GM06990 (cell line): ENCODE results near the gene TOM1L1.

Experiments used
- DNase-seq: peaks from one replicate; pipeline ENCODE4 v3.0.0-alpha.2; 2011; ENCODE audit not compliant: insufficient read length; ENCODE audit errors: extremely low read depth
- H3K27me3 ChIP-seq: replicated peaks from 2 replicates; pipeline ENCODE4 v1.6.0; 2011; ENCODE audit warnings: low read length; ENCODE audit not compliant: control insufficient read depth, insufficient read depth
- H3K36me3 ChIP-seq: 2 replicates; pipeline ENCODE4 v1.5.1; 2011; ENCODE audit warnings: low read length; ENCODE audit not compliant: control insufficient read depth, insufficient read depth
- H3K4me3 ChIP-seq: replicated peaks from 2 replicates; pipeline ENCODE4 v1.5.1; 2011; ENCODE audit warnings: low read depth, mild to moderate bottlenecking, control low read depth, low read length
- TF ChIP-seq, protein P1 (sequence below): IDR thresholded peaks from 2 replicates; pipeline ENCODE4 v1.5.1; 2011; ENCODE audit warnings: low read length, control low read depth, mild to moderate bottlenecking, inconsistent platforms; ENCODE audit not compliant: insufficient read depth, poor library complexity, severe bottlenecking

The TOM1L1 gene

DNA sequence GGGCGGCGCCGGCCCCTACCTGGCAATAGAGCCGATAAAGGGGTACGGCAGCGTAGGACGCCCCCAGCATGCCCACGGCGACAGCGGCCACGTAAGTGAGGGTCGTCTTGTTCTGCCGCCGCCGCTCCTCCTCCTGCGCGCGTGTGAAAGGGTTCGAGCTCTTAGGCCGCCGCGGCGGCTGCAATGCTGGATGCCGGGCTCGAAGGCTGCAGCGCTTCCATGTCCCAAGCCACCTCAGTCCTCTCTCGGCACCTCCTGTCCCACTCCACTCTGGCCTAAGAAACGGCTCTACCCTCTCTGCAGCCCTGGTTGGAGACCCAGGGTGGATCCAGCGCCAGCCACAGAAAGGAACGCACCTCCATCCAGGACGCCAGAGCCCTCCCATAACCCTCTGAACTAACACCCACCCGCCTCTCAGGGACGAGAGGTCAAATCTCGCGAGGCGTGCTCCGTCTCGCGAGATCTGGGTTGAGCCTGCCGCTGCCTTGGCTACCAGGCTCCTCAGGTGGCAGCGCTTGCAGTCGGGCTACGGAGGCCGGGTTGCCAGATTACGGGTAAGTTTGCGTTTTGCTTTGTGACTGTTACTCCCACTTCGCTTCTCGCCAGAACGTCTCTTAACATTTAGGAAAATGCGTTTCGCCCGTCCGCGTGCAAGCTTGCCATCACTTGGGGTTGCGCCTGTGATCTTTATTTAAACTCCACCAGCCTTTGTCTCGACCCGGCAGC is 67.8 kb downstream of the TOM1L1 start, which contains the start of the genes COX11 and STXBP4:
Gene COX11, minus strand, starts transcription at position 393 of the 726 bp plus-strand sequence. Its CDS starts 8 bp downstream, at position 385.
Gene STXBP4, plus strand, starts transcription at position 504 of the 726 bp plus-strand sequence. CDS start 17,455 bp downstream, outside the sequence.
- Histone ChIP-seq H3K4me3 (peak within 1 kb of the TSS; percentile 97), H3K36me3 (no peaks in the 10 kb centered on the region; the same call in 1 of the 2 replicates), H3K27me3 (no peaks in the 10 kb centered on the region)
- TF ChIP-seq, protein P1, sequence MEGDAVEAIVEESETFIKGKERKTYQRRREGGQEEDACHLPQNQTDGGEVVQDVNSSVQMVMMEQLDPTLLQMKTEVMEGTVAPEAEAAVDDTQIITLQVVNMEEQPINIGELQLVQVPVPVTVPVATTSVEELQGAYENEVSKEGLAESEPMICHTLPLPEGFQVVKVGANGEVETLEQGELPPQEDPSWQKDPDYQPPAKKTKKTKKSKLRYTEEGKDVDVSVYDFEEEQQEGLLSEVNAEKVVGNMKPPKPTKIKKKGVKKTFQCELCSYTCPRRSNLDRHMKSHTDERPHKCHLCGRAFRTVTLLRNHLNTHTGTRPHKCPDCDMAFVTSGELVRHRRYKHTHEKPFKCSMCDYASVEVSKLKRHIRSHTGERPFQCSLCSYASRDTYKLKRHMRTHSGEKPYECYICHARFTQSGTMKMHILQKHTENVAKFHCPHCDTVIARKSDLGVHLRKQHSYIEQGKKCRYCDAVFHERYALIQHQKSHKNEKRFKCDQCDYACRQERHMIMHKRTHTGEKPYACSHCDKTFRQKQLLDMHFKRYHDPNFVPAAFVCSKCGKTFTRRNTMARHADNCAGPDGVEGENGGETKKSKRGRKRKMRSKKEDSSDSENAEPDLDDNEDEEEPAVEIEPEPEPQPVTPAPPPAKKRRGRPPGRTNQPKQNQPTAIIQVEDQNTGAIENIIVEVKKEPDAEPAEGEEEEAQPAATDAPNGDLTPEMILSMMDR = peak; percentile 19
- peak; percentile 96 for DNase-seq

DNA sequence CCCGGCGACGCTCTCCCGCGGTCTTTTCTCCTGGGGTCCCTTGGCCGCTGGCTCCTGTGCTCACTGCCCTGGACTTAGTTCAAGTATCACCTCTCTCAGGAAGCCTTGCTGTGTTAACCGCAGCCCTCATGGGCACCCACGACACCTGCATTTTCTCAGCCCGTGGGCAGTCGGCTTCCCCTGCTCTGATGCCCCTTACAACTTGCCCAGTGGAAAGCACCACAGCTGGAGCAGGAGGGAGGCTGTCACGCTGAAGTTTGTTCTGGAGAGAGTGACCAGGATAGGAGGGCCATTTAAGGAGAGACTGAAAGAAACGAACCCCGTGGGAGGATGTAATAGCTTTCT is 68.3 kb downstream of the TOM1L1 start:
- TF ChIP-seq, protein P1 = no peak
- no peak for DNase-seq
- no peaks in the 10 kb centered on the region; the same call in 1 of the 2 replicates for H3K36me3 ChIP-seq
- H3K27me3 ChIP-seq = no peaks in the 10 kb centered on the region
- peak overlapping the region; percentile 97 for H3K4me3 ChIP-seq

DNA sequence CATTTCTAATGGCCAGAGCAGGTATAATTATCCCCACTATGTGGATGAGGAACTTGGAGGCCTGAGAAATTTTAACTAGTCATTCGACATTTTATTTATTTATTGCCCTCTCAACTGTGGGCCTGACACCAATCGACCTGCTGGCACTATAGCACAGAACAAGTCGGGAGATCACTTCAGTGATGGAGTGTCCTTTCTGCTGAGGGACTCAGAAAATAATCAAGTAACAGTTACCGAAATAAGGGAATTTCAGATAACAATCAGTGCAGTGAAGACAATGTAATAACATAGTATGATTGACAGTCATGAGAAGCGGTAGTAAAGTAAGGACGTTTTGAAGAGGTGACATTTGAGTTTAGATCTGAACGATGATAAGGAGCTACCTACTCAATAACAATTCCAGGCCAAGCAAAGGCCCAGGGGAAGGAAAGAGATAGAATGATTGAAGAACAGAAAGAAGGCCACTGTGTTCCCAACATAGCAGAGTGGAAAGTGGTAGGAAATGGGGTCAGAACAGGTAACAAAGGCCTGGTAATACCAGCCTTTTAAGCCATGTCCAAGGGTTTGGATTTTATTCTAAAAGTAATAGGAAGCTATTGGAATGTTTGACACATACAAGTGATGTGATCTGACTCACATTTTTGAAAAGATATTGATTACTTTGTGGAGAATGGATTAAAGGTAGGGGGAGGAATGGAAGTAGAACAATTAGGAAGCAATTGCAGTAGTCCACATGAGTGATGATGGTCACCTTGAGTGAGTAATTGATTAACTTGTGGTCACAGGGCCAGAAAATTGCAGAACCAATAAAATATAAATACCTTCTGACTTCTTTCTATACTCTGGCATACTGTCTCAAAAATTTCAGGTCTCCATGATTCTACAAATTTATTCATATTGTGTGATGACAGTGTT is 69.3 kb downstream of the TOM1L1 start:
- H3K4me3 ChIP-seq = peak overlapping the region; percentile 97
- H3K36me3 ChIP-seq = no peaks in the 10 kb centered on the region; the same call in 1 of the 2 replicates
- DNase-seq = no peak
- H3K27me3 ChIP-seq = no peaks in the 10 kb centered on the region
- TF ChIP-seq, protein P1 = no peak

DNA sequence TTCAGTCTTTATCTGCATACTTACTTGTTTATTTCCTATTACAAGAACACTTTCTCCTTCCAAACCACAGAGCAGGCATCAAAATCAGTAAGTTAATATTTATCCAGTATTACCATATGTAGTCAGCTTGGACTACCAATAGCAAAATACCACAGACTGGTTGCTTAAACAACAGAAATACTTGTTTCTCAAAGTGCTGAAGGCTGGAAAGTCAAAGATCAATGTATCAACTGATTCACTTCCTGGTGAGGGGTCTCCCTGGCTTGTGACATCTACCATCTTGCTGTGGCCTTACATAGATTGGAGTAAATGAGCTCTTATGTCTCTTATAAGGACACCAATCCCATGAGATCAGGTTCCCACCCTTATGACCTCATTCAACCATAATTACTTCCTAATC is 70.5 kb downstream of the TOM1L1 start:
- TF ChIP-seq, protein P1 = no peak
- DNase-seq = no peak
- H3K36me3 ChIP-seq = no peaks in the 10 kb centered on the region
- H3K27me3 ChIP-seq = no peaks in the 10 kb centered on the region
- no peak overlapping the region for H3K4me3 ChIP-seq

DNA sequence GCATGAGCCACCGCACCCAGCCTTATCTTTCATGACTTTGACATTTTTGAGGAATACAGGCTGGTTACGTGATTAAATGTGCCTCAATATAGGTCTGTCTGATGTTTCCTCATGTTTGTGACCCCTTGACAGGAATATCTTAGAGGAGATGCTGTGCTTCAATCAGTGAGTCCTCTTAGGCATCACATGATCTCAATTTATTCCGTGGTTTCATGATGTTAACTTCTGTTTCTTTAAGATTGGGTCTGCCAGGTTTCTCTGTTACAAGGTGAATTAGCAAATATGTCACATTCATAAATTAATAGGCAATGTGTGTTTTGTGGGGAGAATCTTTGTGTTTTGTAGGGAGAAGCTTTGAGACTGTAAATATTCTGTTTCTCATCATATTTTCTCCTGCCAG is 71.2 kb downstream of the TOM1L1 start:
- TF ChIP-seq, protein P1 = no peak
- Histone ChIP-seq H3K4me3 (no peak overlapping the region), H3K36me3 (no peaks in the 10 kb centered on the region), H3K27me3 (no peaks in the 10 kb centered on the region)
- no peak for DNase-seq
